GM12891 (cell line): ENCODE measurements around the gene PPP2R2B.

Source experiments
- POLR2A ChIP-seq: IDR thresholded peaks from 2 replicates; pipeline ENCODE4 v1.6.1; 2011; ENCODE audit warnings: low read depth, low read length, control low read depth
- POLR2AphosphoS5 ChIP-seq: IDR thresholded peaks from 2 replicates; pipeline ENCODE4 v1.6.1; 2011; ENCODE audit warnings: low read depth, low read length, control low read depth
- POU2F2 ChIP-seq: IDR thresholded peaks from 2 replicates; pipeline ENCODE4 v1.6.1; 2011; ENCODE audit warnings: low read depth, mild to moderate bottlenecking, control low read depth, low read length, moderate library complexity
- SPI1 ChIP-seq: IDR thresholded peaks from 2 replicates; pipeline ENCODE4 v1.6.1; 2011; ENCODE audit warnings: low read depth, low read length, control low read depth
- TAF1 ChIP-seq: IDR thresholded peaks from 2 replicates; pipeline ENCODE4 v1.6.1; 2011; ENCODE audit warnings: low read depth, low read length, control low read depth

GRCh38 chr5:146647656-146648199, 230.8 kb downstream of the PPP2R2B start:
- TF ChIP-seq SPI1 (no peak), POLR2AphosphoS5 (no peak), POLR2A (no peak), POU2F2 (no peak), TAF1 (no peak)
